ENCODE measurements around the gene AQP12A.

Gene AQP12A

DNA sequence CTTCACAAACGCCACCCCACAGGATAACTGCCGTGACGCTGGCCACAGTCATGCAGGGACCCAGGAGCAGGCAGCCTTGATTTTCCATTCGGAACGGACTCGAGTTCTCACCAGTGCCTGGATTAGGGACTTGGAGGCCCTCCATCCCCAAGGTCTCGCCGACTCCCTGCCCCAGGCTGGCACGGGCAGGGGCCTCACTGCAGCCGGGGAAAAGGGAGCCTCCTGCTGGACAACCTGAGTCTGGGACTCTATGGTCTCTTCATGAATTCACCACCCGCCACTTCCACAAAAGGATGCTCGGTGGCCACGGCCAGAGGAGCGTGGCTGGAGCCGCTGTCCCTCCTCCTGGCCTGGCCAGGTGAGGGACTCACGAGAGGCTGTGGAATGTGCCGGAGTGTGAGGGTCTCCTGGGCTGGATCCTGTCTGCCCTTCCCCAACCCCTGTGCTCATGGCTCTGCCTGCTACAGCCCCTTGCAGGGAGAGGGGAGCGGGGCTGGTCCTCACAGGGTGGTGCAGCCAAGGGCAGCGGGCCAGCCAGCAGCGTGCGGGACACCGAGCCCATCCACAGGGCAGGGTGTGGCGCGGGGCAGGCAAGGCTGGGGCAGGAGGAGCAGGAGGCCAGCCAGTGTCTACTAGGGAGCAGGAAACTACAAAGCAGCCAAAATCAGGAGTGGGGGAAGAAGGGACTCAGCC, 42.3 kb downstream of the AQP12A start:
- Mint-ChIP-seq H3K9me3 (no peaks in the 10 kb centered on the region), H3K4me3 (no peak overlapping the region), H3K27ac (peak overlapping the region; percentile 14), H3K36me3 (ENCODE audit: low read depth) (no peaks in the 10 kb centered on the region), H3K27me3 (ENCODE audit: low read depth, poor library complexity) (no peaks in the 10 kb centered on the region), H3K4me1 (peaks cover 68% of the 10 kb centered on the region)
- TF ChIP-seq, protein P1, sequence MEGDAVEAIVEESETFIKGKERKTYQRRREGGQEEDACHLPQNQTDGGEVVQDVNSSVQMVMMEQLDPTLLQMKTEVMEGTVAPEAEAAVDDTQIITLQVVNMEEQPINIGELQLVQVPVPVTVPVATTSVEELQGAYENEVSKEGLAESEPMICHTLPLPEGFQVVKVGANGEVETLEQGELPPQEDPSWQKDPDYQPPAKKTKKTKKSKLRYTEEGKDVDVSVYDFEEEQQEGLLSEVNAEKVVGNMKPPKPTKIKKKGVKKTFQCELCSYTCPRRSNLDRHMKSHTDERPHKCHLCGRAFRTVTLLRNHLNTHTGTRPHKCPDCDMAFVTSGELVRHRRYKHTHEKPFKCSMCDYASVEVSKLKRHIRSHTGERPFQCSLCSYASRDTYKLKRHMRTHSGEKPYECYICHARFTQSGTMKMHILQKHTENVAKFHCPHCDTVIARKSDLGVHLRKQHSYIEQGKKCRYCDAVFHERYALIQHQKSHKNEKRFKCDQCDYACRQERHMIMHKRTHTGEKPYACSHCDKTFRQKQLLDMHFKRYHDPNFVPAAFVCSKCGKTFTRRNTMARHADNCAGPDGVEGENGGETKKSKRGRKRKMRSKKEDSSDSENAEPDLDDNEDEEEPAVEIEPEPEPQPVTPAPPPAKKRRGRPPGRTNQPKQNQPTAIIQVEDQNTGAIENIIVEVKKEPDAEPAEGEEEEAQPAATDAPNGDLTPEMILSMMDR (IDR thresholded peaks at IDR 0.05) = peak; percentile 2
- DNase-seq = no peak

DNA sequence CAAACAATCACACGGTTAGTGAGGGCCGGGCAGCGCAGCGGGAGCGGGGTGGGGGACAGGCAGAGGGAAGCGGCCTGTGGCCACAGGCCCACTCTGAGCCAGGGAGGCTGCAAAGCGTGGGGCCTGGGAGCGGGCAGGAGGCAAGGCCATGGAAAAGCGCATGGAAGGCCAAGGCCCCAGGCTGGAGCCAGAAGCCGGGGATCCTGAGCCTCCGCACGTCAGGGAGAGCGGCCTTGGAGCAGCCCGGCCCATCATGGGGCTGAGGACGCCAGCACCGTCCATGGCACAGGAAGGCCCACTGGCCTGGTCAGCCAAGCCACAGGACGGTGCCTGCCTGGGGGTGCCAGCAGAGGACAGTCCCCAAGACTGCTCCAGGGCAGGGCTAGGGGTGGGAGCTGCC, 43.1 kb downstream of the AQP12A start:
- H3K27me3 Mint-ChIP-seq (ENCODE audit: low read depth, poor library complexity) = no peaks in the 10 kb centered on the region
- peaks cover 68% of the 10 kb centered on the region for H3K4me1 Mint-ChIP-seq
- H3K9me3 Mint-ChIP-seq = no peaks in the 10 kb centered on the region
- no peak overlapping the region for H3K4me3 Mint-ChIP-seq
- peak overlapping the region; percentile 14 for H3K27ac Mint-ChIP-seq
- no peak for DNase-seq
- TF ChIP-seq, protein P1 (IDR thresholded peaks at IDR 0.05) = no peak
- H3K36me3 Mint-ChIP-seq (ENCODE audit: low read depth) = no peaks in the 10 kb centered on the region

DNA sequence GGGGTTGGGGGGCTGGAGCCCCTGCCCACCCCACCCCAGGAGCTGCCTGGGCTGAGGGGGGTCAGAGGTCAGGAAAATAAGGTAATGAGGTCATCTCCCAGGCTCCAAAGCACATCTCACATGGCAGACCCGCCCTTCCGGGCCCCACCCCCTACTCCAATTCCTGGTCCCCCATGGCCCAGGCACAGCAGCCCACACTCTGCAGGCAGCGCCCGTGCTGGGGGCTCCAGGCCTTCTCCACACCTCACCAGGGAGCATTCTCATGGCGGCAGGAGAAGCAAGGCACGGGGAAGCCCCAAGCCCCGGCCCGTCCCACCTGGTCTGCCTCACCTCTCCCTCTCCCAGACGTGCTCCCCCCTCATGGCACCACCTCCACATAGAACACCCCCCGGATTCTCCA, 43.8 kb downstream of the AQP12A start:
- H3K27me3 Mint-ChIP-seq (ENCODE audit: low read depth, poor library complexity) = no peaks in the 10 kb centered on the region
- no peak overlapping the region for H3K27ac Mint-ChIP-seq
- H3K36me3 Mint-ChIP-seq (ENCODE audit: low read depth) = no peaks in the 10 kb centered on the region

DNA sequence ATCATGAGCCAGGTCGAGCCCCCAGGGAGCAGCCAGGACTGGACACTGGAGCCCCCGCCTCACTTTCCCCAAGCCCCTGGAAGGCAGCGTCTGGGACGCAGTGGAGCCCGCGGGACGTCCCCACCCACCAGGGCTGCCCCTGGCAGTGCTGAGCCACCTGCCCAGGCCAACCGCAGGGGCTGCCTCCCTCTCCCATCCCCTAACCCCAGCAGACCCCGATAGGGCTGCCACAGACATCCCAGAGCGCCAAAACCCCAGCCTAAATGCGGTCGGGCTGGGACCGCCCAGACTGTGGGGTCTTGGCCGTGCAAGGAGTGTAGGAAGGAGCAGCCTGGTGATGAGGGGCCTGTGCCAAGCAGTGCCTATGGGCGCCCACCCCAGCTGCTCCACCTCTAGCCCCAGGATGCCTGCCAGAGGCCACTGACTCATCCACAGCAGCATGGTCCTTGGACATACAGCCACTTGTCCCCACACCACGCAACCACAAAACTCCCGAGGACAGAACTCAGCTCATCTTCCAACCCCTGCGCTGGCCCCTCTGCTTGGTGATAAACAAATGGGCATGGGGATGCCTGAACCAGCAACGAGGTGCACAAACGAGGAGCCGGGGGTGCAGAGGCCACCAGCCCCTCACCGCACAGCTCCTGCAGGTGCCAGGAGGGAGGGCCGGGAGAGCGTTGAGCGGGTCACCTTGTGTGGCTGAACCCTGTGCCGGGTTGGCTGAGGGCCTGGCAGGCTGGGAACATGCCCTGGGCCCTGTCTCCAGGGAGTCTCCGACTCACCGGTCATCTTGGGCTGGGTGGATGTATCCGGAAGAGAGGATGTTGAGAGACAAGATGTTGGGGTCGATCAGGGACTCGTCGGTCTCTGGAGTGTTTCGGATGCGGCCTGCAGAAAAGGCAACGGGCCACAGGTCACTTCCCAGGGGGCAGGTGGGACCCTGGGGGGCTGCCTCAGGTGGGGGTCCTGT, 44.9 kb downstream of the AQP12A start:
- Mint-ChIP-seq H3K4me1 (peaks cover 59% of the 10 kb centered on the region), H3K9me3 (no peaks in the 10 kb centered on the region), H3K36me3 (ENCODE audit: low read depth) (no peaks in the 10 kb centered on the region), H3K27ac (peak overlapping the region; percentile 78), H3K27me3 (ENCODE audit: low read depth, poor library complexity) (no peaks in the 10 kb centered on the region), H3K4me3 (no peak overlapping the region)
- no peak for DNase-seq
- TF ChIP-seq, protein P1 (IDR thresholded peaks at IDR 0.05) = no peak

More for the DNA sequence above, 43.8 kb downstream of the AQP12A start:
- TF ChIP-seq, protein P1 (IDR thresholded peaks at IDR 0.05) = no peak
- DNase-seq = no peak
- H3K4me1 Mint-ChIP-seq = peaks cover 68% of the 10 kb centered on the region
- H3K4me3 Mint-ChIP-seq = no peak overlapping the region
- H3K9me3 Mint-ChIP-seq = no peaks in the 10 kb centered on the region

DNA sequence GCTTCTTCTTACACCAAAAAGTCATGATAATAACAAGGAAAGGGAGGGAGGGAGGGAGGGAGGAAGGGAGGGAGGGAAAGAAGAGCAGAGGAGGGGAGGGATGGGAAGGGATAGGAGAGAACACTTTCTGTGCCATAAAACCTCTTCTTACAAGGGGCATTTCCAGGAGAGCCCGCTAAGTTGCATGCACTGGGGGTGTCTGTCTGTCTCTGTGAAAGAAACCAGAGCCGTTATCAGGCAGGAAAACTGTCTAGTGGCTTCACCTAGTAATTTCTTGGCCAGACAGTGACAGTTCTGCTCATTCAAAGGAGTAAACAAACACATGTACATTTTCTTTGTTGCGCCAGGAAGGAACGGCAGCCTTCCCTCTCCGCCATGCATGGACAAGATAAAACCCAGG, 45.8 kb downstream of the AQP12A start:
- H3K4me1 Mint-ChIP-seq = peaks cover 68% of the 10 kb centered on the region
- no peaks in the 10 kb centered on the region for H3K9me3 Mint-ChIP-seq
- no peaks in the 10 kb centered on the region for H3K36me3 Mint-ChIP-seq (ENCODE audit: low read depth)
- DNase-seq = no peak
- no peak overlapping the region for H3K4me3 Mint-ChIP-seq
- H3K27ac Mint-ChIP-seq = no peak overlapping the region
- TF ChIP-seq, protein P1 (IDR thresholded peaks at IDR 0.05) = no peak
- peaks cover 3% of the 10 kb centered on the region for H3K27me3 Mint-ChIP-seq (ENCODE audit: low read depth, poor library complexity)
